Measurements from ENCODE around the gene KERA. TPM values are rescaled to one million over a fixed set of nuclear protein-coding genes. Genes with fewer than 3 reads are reported as not detected.

The KERA gene
- total RNA-seq, 1 donor from 2014 or later, result not detected

DNA sequence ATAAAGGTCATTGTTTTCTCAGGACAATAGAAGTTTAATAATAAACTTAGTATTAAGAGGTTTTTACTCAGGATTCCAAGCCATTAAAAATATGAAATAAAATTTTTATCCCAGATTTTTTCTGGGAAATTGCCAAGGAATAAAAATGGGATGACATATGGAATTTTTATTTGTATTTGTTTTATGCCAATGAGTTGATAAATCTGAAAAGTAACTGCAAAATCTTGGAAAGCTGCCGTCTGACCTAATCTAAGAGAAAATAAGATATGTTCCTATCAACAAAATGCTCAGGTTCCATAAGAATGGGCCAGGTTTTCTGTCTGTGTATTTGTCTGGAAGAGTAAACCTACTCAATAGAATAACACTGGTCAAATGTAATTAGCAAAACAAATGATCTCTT lies 22.2 kb upstream of the KERA start:
- H3K27ac Mint-ChIP-seq (ENCODE audit: unreplicated experiment), result no peak overlapping the region

DNA sequence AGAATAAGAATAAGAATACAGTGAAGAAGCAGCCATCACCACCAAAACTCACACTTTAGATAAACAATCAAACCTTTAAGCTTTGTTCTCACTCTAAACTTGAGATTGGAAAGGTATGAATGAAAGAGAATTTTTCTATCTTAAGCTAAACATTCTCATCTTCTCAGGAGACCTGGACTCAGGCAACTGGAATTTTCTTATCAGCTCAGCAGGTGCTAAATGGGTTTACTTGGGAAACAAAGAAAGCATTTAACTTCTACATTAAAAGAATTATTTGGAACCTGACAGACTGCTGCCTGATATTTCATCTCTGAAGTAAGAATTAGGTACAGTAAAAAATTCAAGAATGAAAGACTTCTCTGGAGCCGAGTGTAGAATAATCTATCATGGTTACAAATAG lies 20.7 kb upstream of the KERA start:
- Mint-ChIP-seq H3K4me3 (ENCODE audit: unreplicated experiment) (no peak overlapping the region), H3K27me3 (ENCODE audit: unreplicated experiment) (no peaks in the 10 kb centered on the region), H3K9me3 (ENCODE audit: unreplicated experiment) (no peaks in the 10 kb centered on the region), H3K27ac (ENCODE audit: unreplicated experiment) (no peak overlapping the region), H3K4me1 (ENCODE audit: low read depth, unreplicated experiment) (peaks cover 5% of the 10 kb centered on the region), H3K36me3 (ENCODE audit: unreplicated experiment) (no peaks in the 10 kb centered on the region)
- TF ChIP-seq, protein P1, sequence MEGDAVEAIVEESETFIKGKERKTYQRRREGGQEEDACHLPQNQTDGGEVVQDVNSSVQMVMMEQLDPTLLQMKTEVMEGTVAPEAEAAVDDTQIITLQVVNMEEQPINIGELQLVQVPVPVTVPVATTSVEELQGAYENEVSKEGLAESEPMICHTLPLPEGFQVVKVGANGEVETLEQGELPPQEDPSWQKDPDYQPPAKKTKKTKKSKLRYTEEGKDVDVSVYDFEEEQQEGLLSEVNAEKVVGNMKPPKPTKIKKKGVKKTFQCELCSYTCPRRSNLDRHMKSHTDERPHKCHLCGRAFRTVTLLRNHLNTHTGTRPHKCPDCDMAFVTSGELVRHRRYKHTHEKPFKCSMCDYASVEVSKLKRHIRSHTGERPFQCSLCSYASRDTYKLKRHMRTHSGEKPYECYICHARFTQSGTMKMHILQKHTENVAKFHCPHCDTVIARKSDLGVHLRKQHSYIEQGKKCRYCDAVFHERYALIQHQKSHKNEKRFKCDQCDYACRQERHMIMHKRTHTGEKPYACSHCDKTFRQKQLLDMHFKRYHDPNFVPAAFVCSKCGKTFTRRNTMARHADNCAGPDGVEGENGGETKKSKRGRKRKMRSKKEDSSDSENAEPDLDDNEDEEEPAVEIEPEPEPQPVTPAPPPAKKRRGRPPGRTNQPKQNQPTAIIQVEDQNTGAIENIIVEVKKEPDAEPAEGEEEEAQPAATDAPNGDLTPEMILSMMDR (IDR thresholded peaks at IDR 0.05; ENCODE audit: partially characterized antibody, unreplicated experiment), result no peak
- DNase-seq, result no peak

More for the DNA sequence above, 22.2 kb upstream of the KERA start:
- no peak for DNase-seq
- H3K4me1 Mint-ChIP-seq (ENCODE audit: low read depth, unreplicated experiment), result no peaks in the 10 kb centered on the region
- no peak overlapping the region for H3K4me3 Mint-ChIP-seq (ENCODE audit: unreplicated experiment)
- no peaks in the 10 kb centered on the region for H3K27me3 Mint-ChIP-seq (ENCODE audit: unreplicated experiment)
- no peaks in the 10 kb centered on the region for H3K9me3 Mint-ChIP-seq (ENCODE audit: unreplicated experiment)
- TF ChIP-seq, protein P1 (IDR thresholded peaks at IDR 0.05; ENCODE audit: partially characterized antibody, unreplicated experiment), result no peak
- H3K36me3 Mint-ChIP-seq (ENCODE audit: unreplicated experiment), result no peaks in the 10 kb centered on the region

DNA sequence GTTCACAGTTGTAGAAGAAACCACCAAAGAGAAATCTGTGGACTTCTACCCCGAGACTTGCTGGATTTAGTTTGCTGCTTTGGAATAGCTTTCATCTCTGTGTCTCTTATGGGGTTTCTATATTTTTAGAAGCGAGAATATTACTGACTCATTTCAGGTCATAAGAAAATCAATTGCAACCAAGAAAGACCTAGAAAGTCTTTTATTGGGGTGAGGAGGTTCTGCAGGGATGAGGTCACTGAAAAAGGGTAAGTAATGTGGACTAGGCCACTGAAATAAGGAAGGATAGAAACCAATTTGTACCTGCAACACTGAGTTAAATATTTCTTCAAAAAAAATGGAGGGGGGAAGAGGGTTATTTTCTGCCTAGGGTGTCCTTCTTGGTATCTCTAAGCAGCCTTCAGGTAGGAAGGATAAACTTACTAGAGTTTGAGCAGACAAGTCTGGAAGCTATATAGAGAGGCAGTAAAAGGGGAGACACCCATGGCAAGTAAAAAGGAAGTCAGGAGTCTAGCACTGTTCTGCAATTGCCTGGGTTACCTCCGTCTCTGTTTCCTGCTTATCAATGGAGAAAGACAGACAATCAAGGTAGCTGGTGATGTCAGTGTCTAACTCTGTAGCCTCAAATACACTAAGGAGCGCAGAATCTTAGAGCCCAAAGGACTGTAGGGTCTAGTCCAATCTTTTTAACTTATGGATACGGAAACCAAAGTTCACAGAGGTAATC lies 19.6 kb upstream of the KERA start:
- no peak for DNase-seq
- Mint-ChIP-seq H3K4me1 (ENCODE audit: low read depth, unreplicated experiment) (peaks cover 5% of the 10 kb centered on the region), H3K27ac (ENCODE audit: unreplicated experiment) (no peak overlapping the region), H3K27me3 (ENCODE audit: unreplicated experiment) (no peaks in the 10 kb centered on the region), H3K36me3 (ENCODE audit: unreplicated experiment) (no peaks in the 10 kb centered on the region), H3K9me3 (ENCODE audit: unreplicated experiment) (no peaks in the 10 kb centered on the region), H3K4me3 (ENCODE audit: unreplicated experiment) (no peak overlapping the region)
- TF ChIP-seq, protein P1 (IDR thresholded peaks at IDR 0.05; ENCODE audit: partially characterized antibody, unreplicated experiment), result no peak

DNA sequence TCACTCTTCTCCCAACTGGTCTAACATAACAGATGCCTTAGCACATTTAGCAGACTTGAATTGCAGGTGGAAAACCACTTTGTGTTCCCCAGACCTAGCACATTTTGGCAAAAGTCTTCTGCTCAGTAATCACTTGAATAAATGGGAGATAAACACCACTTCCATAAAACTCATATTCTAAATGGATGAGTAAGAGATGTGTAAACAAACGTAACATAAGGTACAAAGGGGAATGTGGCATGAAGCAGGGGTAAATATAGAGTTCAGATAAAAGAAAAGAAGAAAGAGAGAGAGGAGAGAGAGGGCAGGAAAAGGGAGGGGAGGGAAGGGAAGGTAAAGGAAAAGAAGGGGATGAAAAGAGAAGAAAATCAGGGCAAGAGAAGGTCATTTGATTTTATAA lies 17.0 kb upstream of the KERA start:
- no peak overlapping the region for H3K27ac Mint-ChIP-seq (ENCODE audit: unreplicated experiment)
- TF ChIP-seq, protein P1 (IDR thresholded peaks at IDR 0.05; ENCODE audit: partially characterized antibody, unreplicated experiment), result no peak

DNA sequence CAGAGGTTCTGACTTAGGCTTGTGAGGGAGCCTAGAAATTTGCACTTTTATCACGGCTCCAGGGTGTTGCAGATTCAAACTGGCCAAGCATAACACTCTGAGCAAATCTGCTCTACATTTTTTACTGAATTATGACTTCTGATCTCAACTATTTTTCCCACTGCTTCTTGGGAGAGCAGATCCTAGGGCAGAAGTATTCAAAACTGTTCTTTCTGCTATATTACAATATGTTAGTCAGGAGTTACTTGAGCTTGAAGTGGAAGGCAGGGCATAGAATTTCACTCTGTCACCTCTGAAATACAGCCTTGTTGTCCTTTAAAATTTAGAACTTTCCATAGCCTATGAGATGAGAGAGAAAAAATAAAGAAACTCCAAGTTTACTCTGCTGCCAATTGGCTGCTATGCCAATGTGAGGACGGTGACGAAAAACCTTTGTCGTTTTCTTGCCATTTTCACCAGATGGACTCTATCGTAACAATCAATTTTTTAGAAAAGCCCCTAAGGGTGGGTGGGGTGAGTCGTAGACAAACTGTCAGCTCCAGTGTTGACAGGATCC lies 16.4 kb upstream of the KERA start:
- Mint-ChIP-seq H3K27me3 (ENCODE audit: unreplicated experiment) (no peaks in the 10 kb centered on the region), H3K27ac (ENCODE audit: unreplicated experiment) (no peak overlapping the region), H3K4me1 (ENCODE audit: low read depth, unreplicated experiment) (peaks cover 5% of the 10 kb centered on the region), H3K36me3 (ENCODE audit: unreplicated experiment) (no peaks in the 10 kb centered on the region), H3K4me3 (ENCODE audit: unreplicated experiment) (no peak overlapping the region), H3K9me3 (ENCODE audit: unreplicated experiment) (no peaks in the 10 kb centered on the region)
- no peak for DNase-seq
- TF ChIP-seq, protein P1 (IDR thresholded peaks at IDR 0.05; ENCODE audit: partially characterized antibody, unreplicated experiment), result no peak

More for the DNA sequence above, 17.0 kb upstream of the KERA start:
- DNase-seq, result no peak
- H3K9me3 Mint-ChIP-seq (ENCODE audit: unreplicated experiment), result no peaks in the 10 kb centered on the region
- no peaks in the 10 kb centered on the region for H3K27me3 Mint-ChIP-seq (ENCODE audit: unreplicated experiment)
- no peaks in the 10 kb centered on the region for H3K36me3 Mint-ChIP-seq (ENCODE audit: unreplicated experiment)
- no peak overlapping the region for H3K4me3 Mint-ChIP-seq (ENCODE audit: unreplicated experiment)
- peaks cover 5% of the 10 kb centered on the region for H3K4me1 Mint-ChIP-seq (ENCODE audit: low read depth, unreplicated experiment)

All from glutamatergic neuron (in vitro differentiated cells).